HepG2 (cell line): ENCODE data around the gene RIBC1. TPM values are rescaled to one million over a fixed set of nuclear protein-coding genes. Genes with fewer than 3 reads are reported as not detected.

ENCODE experiments used
- ADNP ChIP-seq: sonication (generic); formaldehyde crosslinking; IDR thresholded peaks from 2 replicates; pipeline ENCODE4 v1.4.0; 2020; ENCODE audit warnings: missing genetic modification reagents
- DRAP1 ChIP-seq: IDR thresholded peaks from 2 replicates; pipeline ENCODE4 v1.6.1; 2016; ENCODE audit warnings: missing genetic modification reagents, missing compliant biosample characterization
- GLMP ChIP-seq: sonication (generic); formaldehyde crosslinking; IDR thresholded peaks from 2 replicates; pipeline ENCODE4 v1.9.0; 2021; ENCODE audit warnings: missing genetic modification reagents, mild to moderate bottlenecking, borderline replicate concordance
- HOXA3 ChIP-seq: sonication (generic); formaldehyde crosslinking; IDR thresholded peaks from 2 replicates; pipeline ENCODE4 v1.5.0; 2020; ENCODE audit warnings: missing genetic modification reagents
- KDM5A ChIP-seq: fragments of 200-600 bp; sonication (generic); IDR thresholded peaks from 2 replicates; pipeline ENCODE4 v1.7.0; 2018; ENCODE audit warnings: antibody characterized with exemption, mild to moderate bottlenecking, low read length, borderline replicate concordance
- MTA1 ChIP-seq: sonication (generic); formaldehyde crosslinking; IDR thresholded peaks from 2 replicates; pipeline ENCODE4 v1.4.0; 2020; ENCODE audit warnings: missing genetic modification reagents, mild to moderate bottlenecking, borderline replicate concordance
- NONO ChIP-seq, 2 experiments: fragments of 450-650 bp in 1 of 2; sonication (generic) in 1 of 2; formaldehyde crosslinking in 1 of 2; IDR thresholded peaks in 1 of 2; conservative IDR thresholded peaks in 1 of 2; 2 replicates each; pipeline versions ENCODE4 v1.6.1 to v1.8.0; 2017 to 2022; ENCODE audit warnings: mild to moderate bottlenecking in 1 of 2, missing genetic modification reagents in 1 of 2, moderate library complexity in 1 of 2
- PRPF4 ChIP-seq: fragments of 200-400 bp; formaldehyde crosslinking; IDR thresholded peaks from 2 replicates; pipeline ENCODE4 v1.6.1; 2016; ENCODE audit warnings: low read length, low read depth; ENCODE audit not compliant: poor library complexity, severe bottlenecking
- SMAD3 ChIP-seq: sonication (generic); formaldehyde crosslinking; IDR thresholded peaks from 2 replicates; pipeline ENCODE4 v1.4.0; 2020; ENCODE audit warnings: missing genetic modification reagents
- TBL1XR1 ChIP-seq: fragments of 150-350 bp; IDR thresholded peaks from 2 replicates; pipeline ENCODE4 v1.6.1; 2014; ENCODE audit warnings: borderline replicate concordance, low read length; ENCODE audit not compliant: partially characterized antibody
- ZBTB3 ChIP-seq: sonication (generic); formaldehyde crosslinking; IDR thresholded peaks from 2 replicates; pipeline ENCODE4 v1.4.0; 2020; ENCODE audit warnings: low read depth, mild to moderate bottlenecking, moderate library complexity, missing genetic modification reagents, borderline replicate concordance
- ZGPAT ChIP-seq: IDR thresholded peaks from 2 replicates; pipeline ENCODE4 v1.6.1; 2016; ENCODE audit warnings: mild to moderate bottlenecking
- ZNF446 ChIP-seq: sonication (generic); formaldehyde crosslinking; IDR thresholded peaks from 2 replicates; pipeline ENCODE4 v1.5.0; 2020; ENCODE audit warnings: mild to moderate bottlenecking, missing genetic modification reagents
- ZNF503 ChIP-seq: sonication (generic); formaldehyde crosslinking; IDR thresholded peaks from 2 replicates; pipeline ENCODE4 v1.4.0; 2020; ENCODE audit warnings: missing genetic modification reagents
- ZNF574 ChIP-seq: sonication (generic); formaldehyde crosslinking; IDR thresholded peaks from 2 replicates; pipeline ENCODE4 v1.4.0; 2020; ENCODE audit warnings: missing genetic modification reagents
- polyA plus RNA-seq, 8 experiments: library from polyadenylated mRNA; depleted of rRNA in 3 of 8; stranded (reverse) in 7 of 8; unstranded in 1 of 8; fragments of >200 nt; fragmentation: Illumina TruSeq in 4 of 8; extraction: Trizol in 4 of 8; gene quantifications; 2 replicates each; pipeline versions ENCODE4 v1.2.1 to v1.2.3, GENCODE V29; 2011 to 2016; ENCODE audit warnings: low read depth in 4 of 8, missing spikeins in 1 of 8, mixed read lengths in 1 of 8; ENCODE audit not compliant: insufficient read depth in 1 of 8
- total RNA-seq, 5 experiments: library from RNA; depleted of rRNA; stranded (reverse); fragments of >200 nt; fragmentation: Illumina TruSeq; extraction: Trizol; gene quantifications; 2 replicates each; pipeline ENCODE4 v1.2.3, GENCODE V29; 2016; ENCODE audit warnings: low read depth in 1 of 5

The RIBC1 gene
- total and polyA plus RNA-seq, 2 of the 13 experiments (the other 11 are each of a cell fraction or from before 2014, with no cell fraction given), result 0.55 TPM; not detected in 1

- TF ChIP-seq TBL1XR1 (no peak), MTA1 (no peak), GLMP (no peak), SMAD3 (CRISPR knock-in tag) (0 out of 2 replicates have a peak, but pooled peaks have one; percentile 27), KDM5A (peak; percentile 77), ZNF446 (CRISPR knock-in tag) (0 out of 2 replicates have a peak, but pooled peaks have one; percentile 35), ZNF503 (CRISPR knock-in tag) (no peak), ZGPAT (CRISPR knock-in tag) (peak; percentile 41; the same call in 1 of the 2 replicates), NONO (IDR thresholded peaks at IDR 0.05) (no peak), NONO (CRISPR knock-in tag; conservative IDR thresholded peaks at IDR 0.05) (0 out of 2 replicates have a peak, but pooled peaks have one; percentile 35), ADNP (CRISPR knock-in tag) (no peak), ZNF574 (CRISPR knock-in tag) (peak; percentile 42; the same call in 1 of the 2 replicates), HOXA3 (CRISPR knock-in tag) (peak; percentile 71; the same call in 1 of the 2 replicates), ZBTB3 (CRISPR knock-in tag) (no peak), PRPF4 (no peak), DRAP1 (CRISPR knock-in tag) (peak; percentile 73)
Measured at GRCh38 chrX:53433651-53434639, 11.3 kb downstream of the RIBC1 start, which contains the start of gene HSD17B10 (continued).
